Loucy (cell line): Measurements from ENCODE around the gene PPP2R5C.

Experiments
- EZH2phosphoT487 ChIP-seq: fragments of 200-600 bp; IDR thresholded peaks from 2 replicates; pipeline ENCODE4 v1.6.1; 2018; ENCODE audit warnings: antibody characterized with exemption, mild to moderate bottlenecking, moderate library complexity, borderline replicate concordance
- TF ChIP-seq, protein P1 (sequence below): fragments of 200-600 bp; sonication (generic); conservative IDR thresholded peaks from 2 replicates; pipeline ENCODE4 v1.5.1; 2014; ENCODE audit warnings: mild to moderate bottlenecking, antibody characterized with exemption, low read length

DNA sequence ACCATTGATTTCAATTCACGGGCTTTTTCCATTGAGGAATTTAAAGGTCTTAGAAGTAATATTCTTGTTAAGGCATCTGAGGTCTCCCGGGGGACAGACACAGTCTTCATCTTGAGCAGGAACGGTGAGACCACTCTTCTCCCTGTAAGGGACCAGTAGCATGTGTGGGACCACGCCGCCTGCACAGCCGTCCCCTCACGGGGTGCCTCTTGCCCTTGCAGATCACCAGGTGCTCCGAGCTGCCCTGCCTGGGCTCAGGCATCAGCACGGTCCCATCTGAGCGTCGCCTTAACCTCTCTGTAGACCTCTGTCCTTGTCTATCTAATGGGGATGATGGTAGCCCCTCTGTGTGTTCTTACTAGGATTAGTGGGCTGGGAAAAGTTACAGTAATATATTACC lies 74.1 kb downstream of the PPP2R5C start:
- TF ChIP-seq, protein P1, sequence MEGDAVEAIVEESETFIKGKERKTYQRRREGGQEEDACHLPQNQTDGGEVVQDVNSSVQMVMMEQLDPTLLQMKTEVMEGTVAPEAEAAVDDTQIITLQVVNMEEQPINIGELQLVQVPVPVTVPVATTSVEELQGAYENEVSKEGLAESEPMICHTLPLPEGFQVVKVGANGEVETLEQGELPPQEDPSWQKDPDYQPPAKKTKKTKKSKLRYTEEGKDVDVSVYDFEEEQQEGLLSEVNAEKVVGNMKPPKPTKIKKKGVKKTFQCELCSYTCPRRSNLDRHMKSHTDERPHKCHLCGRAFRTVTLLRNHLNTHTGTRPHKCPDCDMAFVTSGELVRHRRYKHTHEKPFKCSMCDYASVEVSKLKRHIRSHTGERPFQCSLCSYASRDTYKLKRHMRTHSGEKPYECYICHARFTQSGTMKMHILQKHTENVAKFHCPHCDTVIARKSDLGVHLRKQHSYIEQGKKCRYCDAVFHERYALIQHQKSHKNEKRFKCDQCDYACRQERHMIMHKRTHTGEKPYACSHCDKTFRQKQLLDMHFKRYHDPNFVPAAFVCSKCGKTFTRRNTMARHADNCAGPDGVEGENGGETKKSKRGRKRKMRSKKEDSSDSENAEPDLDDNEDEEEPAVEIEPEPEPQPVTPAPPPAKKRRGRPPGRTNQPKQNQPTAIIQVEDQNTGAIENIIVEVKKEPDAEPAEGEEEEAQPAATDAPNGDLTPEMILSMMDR: no peak
- TF ChIP-seq EZH2phosphoT487: no peak
